PC-3 (cell line): ENCODE results near the gene PNLIP.

Experiments used
- CTCF ChIP-seq: fragments of 300-600 bp; sonication (generic); conservative IDR thresholded peaks from 2 replicates; pipeline ENCODE4 v1.5.1; 2017; ENCODE audit warnings: antibody characterized with exemption, low read depth, mild to moderate bottlenecking, low read length
- EZH2phosphoT487 ChIP-seq: fragments of 300-600 bp; sonication (generic); IDR thresholded peaks from 2 replicates; pipeline ENCODE4 v1.6.1; 2018; ENCODE audit warnings: mild to moderate bottlenecking, antibody characterized with exemption, low read length, borderline replicate concordance

GRCh38 chr10:116536810-116537209 is 8.9 kb upstream of the PNLIP start:
- no peak for TF ChIP-seq CTCF
- TF ChIP-seq EZH2phosphoT487: no peak
